COLO668 (cell line): ENCODE results near the gene TSSC4.

ENCODE experiments used
- DNase-seq: peaks from one replicate; lab custom pipeline; 2025; ENCODE audit not compliant: unreplicated experiment; lab: John Stamatoyannopoulos, UW

Gene TSSC4

DNA sequence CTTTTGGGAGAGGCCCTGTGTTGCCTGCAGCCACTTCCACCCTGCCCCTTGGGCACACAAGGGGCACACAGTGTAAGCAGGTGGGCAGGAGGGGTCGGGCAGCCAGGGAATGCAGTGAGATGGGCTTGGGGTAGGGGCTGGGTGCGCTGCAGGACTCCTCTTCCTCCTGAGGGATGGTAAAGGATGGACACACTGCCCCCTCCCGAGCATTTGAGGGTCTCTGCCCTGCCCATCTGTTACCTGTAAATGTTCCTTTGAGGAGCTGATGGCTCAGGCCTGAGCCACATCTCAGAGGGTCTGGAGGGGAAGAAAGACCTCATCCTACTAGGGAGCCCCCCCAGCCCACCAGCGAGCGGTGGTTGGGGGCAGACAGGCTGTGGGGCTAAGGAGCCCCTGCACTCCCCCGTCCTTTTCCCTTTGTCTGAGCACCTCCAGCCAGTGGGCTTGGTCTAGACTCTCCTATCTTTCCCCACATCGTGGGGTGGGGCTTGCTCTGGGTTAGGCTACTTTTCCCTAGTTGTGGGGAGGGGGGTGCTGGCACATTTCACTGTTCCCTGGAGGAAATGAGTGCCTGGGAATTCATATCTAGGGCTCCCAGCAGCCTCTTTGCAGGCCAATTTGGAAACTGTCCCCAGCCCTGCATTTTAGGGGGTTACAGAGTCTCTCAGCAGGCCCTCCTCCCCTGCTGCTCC, 1.7 kb upstream of the TSSC4 start:
- DNase-seq, result no peak

GRCh38 chr11:2399488-2400068, 972 bp upstream of the TSSC4 start:
- no peak for DNase-seq

DNA sequence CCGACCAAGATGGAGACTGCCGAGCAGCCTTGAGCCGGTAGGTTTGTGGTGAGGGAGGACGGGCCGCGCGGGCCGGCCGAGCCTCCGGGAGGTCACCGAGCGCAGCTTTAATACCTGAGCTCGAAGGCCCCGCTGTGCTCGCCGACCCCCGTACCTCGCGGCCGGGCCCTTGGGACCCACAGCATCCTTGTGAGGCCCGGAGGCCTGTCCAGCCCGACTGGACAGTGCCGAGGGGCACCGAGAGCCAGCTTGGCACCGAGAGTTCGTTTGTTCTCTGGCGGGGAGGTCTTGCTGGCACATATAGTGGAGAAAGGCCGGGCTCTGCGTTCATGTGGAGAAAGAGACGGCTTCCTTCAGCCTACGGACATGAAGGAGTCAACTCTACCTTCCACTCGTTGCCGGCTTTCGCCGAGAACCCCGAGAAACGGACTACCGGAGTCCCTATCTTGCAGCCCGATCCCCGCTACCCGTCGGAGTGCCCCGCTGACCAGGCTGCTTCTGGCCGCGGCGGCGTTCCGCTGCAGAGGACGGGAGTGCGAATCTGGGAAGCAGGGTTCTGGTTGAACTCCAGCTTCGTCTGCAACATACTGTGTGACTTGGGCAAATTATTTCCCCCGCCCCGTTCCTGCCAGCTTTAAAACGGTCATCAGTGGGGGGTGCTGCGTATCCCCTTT, 349 bp downstream of the TSSC4 start:
- no peak for DNase-seq

DNA sequence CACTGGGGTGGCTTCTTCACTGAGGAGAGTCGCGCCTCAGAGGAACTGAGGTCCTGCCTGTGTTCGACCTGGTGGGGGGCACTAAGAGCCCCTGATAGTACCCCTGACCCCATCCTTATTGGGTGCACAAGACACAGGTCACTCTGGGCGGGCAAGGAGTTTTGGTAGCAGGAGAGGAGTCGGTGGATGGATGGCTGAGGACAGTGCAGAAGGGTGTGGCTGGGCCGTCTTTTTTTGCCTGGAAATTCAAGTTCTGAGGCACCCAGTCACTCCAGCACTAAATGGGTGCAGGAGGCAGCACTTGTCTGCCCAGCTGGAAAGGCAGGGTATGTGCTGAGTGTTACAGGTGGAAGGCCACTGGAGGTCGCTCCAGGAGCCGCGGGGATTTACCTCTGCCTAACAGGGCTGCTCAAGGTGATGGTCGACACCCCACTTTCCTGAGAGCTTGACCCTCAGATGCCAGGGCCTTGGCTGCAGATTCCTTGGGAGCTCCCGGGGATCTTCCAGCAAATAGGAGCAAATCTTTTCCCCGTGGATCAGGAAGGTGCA, 960 bp downstream of the TSSC4 start:
- no peak for DNase-seq

DNA sequence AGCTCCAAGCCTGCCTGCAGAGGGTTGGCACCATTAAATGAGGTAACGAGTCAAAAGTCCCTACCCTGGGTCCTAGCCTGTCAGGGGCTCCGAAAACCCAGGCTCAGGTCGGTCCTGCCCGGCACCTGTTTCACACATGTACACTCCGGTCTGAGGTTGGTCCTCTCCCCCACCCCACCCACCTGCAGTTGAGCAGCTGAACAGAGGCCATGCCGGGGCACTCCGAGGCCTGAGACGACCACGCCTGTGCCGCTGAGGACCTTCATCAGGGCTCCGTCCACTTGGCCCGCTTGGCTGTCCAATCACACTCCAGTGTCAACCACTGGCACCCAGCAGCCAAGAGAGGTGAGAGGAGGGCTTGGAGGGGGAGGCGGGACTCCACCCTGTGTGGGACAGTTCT, 1.6 kb downstream of the TSSC4 start:
- no peak for DNase-seq

GRCh38 chr11:2402890-2403645, 2.5 kb downstream of the TSSC4 start:
- no peak for DNase-seq

DNA sequence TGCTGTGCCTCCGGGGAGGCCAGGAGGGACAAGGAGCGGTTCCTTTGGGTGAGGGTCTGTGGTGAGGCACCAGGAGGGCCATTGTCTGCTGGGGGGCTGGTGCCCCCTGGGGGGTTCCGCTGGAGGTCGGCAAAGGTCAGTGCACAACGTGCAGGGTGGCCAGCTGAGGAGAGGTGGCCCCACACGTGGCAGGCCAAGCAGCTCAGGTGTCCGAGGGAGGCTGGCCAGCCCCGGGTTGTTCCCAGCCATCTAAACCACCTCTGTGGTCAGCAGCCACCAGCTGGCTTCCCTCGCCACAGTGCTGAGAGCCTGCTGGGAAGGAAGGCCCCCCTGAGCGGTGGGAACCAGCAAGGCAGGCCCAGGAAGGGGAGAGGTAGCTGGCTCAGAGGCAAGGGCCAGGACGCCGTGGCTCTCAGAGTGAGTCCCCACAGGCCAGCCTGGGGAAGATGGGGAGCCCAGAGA, 4.2 kb downstream of the TSSC4 start:
- no peak for DNase-seq

DNA sequence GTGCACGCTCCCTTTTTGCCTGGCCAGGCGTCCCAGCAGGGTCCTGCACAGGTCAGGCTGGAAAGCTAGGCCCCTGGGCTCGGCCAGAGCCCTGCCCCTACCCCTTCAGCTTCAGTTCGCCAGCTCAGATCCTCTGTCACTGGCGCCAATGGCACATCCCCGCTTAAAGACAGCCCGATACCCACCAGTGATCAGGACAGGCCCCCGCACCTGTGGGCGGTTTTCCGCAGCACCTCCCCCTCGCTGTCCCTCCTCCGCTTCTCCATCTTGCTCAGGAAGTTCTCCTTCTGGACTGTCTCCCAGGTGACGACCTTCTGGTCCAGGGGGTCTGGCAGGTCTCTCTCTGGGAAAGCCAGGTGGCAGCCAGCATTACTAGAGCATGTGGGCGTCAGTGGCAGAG, 5.9 kb downstream of the TSSC4 start:
- DNase-seq, result no peak

DNA sequence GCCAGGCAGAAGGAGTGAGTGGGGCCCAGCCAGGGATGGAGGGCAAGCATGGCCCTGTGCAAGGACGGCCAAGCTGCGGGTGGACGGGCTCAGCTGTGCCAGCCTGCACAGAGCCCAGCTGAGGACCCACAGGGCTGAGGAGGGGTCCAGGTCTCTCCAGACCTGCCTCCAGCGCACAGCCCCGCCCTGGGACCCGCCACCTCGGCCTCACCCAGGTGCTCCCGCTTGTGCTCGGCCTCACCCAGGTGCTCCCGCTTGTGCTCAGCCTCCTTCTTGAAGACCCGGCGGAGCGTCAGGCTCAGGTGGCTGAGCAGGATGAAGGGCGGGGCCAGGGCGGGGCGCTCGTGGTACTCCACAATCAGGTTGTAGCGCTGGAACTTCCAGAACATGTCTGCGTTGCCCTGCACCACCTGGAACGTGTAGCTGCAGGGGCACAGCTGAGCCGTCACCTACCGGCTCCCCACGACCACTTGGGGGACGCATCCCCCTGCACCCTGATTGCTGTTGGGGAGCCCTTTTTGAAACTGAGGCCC, 6.4 kb downstream of the TSSC4 start:
- DNase-seq, result no peak

DNA sequence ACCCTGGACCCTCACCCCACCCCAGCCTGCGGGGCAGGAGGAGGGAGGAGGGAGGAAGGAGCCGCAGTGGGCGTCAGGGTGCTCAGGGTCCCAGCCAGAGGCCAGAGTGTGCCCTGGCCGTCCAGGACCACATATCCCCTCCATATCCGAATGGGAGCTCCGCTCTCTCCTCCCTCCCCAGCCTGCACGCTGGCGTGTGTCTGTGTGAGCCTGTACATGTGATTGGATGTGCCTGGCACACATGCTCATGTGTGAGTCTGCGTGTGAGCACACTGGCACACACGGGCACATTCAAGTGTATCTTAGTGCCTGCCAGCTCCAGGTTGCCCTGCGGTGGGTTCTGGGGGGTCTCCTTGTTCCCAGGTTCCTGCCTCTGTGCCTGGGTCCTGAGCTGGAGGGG, 8.1 kb downstream of the TSSC4 start:
- DNase-seq, result no peak

DNA sequence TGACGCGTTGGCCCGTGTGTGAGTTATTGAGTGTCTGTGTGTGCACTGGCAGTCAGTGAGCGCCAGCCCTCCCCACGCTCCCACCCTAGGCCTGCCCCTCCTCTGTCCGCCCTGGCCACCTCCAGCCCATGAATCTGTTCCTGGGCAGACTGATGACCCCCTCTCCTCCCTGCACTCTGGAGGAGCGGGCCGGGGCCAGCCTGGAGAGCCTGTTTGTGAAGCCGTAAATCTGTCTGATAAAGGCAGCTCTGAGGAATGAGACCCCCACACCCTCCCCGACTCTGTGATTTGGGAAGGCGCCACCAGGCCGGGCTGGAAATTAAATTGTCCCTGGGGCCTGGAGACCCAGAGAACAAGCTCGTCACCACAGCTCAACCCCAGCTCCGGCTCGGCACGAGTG, 8.6 kb downstream of the TSSC4 start:
- no peak for DNase-seq

- DNase-seq, result no peak
These were observed 9.3 kb downstream of the TSSC4 start for GRCh38 chr11:2409611-2410468.

GRCh38 chr11:2410616-2411015, 10.1 kb downstream of the TSSC4 start:
- no peak for DNase-seq

- no peak for DNase-seq
These were observed 11.1 kb downstream of the TSSC4 start for GRCh38 chr11:2411446-2412305.

- DNase-seq, result no peak
These were observed 11.8 kb downstream of the TSSC4 start for GRCh38 chr11:2412323-2412722.

- no peak for DNase-seq
These were observed 13.4 kb downstream of the TSSC4 start for GRCh38 chr11:2413742-2414579.

- DNase-seq, result no peak
These were observed 14.1 kb downstream of the TSSC4 start for GRCh38 chr11:2414616-2415015.

DNA sequence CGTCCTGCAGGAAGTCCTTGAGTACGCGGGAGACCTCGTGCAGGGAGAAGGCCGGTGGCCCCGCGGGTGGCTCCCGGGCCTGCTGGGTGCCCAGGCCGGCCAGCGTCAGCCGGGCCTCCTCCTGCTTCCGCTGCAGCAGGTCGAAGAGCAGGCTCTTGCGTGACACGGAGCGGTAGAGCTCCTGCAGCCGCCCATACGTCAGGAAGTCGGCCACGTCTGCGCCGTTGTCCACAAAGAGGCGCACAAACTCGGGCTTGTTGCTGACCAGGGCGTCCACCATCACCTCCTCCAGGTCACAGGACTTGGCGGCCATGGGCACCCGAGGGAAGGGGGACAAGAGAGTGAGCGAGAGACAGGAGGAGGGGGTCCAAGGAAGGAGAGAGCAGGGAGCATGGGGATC, 14.6 kb downstream of the TSSC4 start:
- no peak for DNase-seq
